Gastroesophageal sphincter (tissue), 4 donors: ENCODE measurements around the gene OSTF1. TPM values are rescaled to one million over a fixed set of nuclear protein-coding genes. Genes with fewer than 3 reads are reported as not detected.

Source experiments
- ATAC-seq: fragments of 150-250 bp; one replicate; pipeline ENCODE4 v1.9.1; 2016; ENCODE audit warnings: mild to moderate bottlenecking, moderate library complexity
- H3K27ac ChIP-seq, 4 donors: fragments of 200-600 bp; sonication (generic) in 3 of 4; 1 replicate in 3 of 4; 2 replicates in 1 of 4; pipeline ENCODE4 v1.5.1; 2016 to 2019
- H3K27me3 ChIP-seq: fragments of 200-600 bp; sonication (generic); one replicate; pipeline ENCODE4 v1.5.1; 2019
- H3K36me3 ChIP-seq, 2 donors: fragments of 200-600 bp; sonication (generic); one replicate each; pipeline ENCODE4 v1.5.1; 2019; ENCODE audit warnings: control low read depth in 1 of 2
- H3K4me1 ChIP-seq, 3 donors: fragments of 200-600 bp; sonication (generic); 1 replicate in 2 of 3; 2 replicates in 1 of 3; pipeline ENCODE4 v1.5.1; 2016 to 2019; ENCODE audit warnings: control low read depth in 2 of 3
- H3K4me3 ChIP-seq, 2 donors: fragments of 200-600 bp; sonication (generic); one replicate each; pipeline ENCODE4 v1.5.1; 2019; ENCODE audit warnings: mild to moderate bottlenecking in 1 of 2, moderate library complexity in 1 of 2
- H3K9me3 ChIP-seq, 3 donors: fragments of 200-600 bp; sonication (generic); one replicate each; pipeline ENCODE4 v1.5.1; 2017 to 2019; ENCODE audit warnings: control low read depth in 2 of 3
- CTCF ChIP-seq, 4 experiments: fragments of 200-600 bp in 2 of 4; fragments of 450-650 bp in 2 of 4; sonication (generic) in 1 of 4; IDR thresholded peaks; one replicate each; pipeline ENCODE4 v1.5.1; 2017 to 2019; ENCODE audit warnings: antibody characterized with exemption in 4 of 4, mild to moderate bottlenecking in 2 of 4, moderate library complexity in 2 of 4
- EP300 ChIP-seq: sonication (generic); formaldehyde crosslinking; IDR thresholded peaks from one replicate; pipeline ENCODE4 v1.6.1; 2017; ENCODE audit warnings: antibody characterized with exemption, mild to moderate bottlenecking
- POLR2A ChIP-seq, 2 donors: fragments of 450-650 bp; IDR thresholded peaks; one replicate each; pipeline ENCODE4 v1.6.1; 2017; ENCODE audit warnings: antibody characterized with exemption in 2 of 2, mild to moderate bottlenecking in 2 of 2, moderate library complexity in 1 of 2
- POLR2AphosphoS5 ChIP-seq: sonication (generic); formaldehyde crosslinking; IDR thresholded peaks from one replicate; pipeline ENCODE4 v1.6.1; 2017; ENCODE audit warnings: antibody characterized with exemption
- WGBS, 2 donors: methylation state at CpG; one replicate each; pipeline ENCODE4 v1.1.5; 2018; ENCODE audit warnings: low coverage in 1 of 2; 5-methylcytosine and 5-hydroxymethylcytosine counted together
- total RNA-seq, 4 donors: library from RNA; depleted of rRNA; stranded (reverse); fragments of >200 nt; gene quantifications; one replicate each; pipeline ENCODE4 v1.1.0, GENCODE V29; 2016

OSTF1 gene
- total RNA-seq, 4 donors from 2014 or later = 9.7 to 37.6 (median 28.5) TPM

DNA sequence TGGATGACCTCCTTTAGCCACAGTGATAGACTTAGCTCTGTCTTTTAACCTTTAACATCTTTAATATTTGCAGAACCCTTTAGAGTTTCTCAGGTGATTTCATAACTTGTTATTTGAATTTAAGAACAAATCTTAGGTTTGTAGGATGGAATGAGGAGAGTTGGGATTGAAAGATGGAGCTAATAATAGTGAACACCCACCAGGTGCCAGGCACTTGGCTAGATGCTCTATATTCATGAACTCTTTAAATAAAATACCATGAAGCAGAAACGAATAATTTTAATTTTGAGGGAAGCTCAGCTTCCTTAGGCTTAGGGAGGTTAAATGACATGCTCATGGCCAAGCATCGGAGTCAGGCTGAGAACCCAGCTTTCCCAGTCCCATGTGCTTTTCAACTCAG, 40.8 kb upstream of the OSTF1 start:
- H3K27ac ChIP-seq = no peak overlapping the region
- ATAC-seq = no peak
- H3K9me3 ChIP-seq = no peaks in the 10 kb centered on the region
- no peaks in the 10 kb centered on the region for H3K36me3 ChIP-seq
- H3K4me1 ChIP-seq = no peaks in the 10 kb centered on the region
- TF ChIP-seq EP300 (no peak), CTCF (IDR thresholded peaks at IDR 0.05) (no peak), POLR2AphosphoS5 (no peak), POLR2A (IDR thresholded peaks at IDR 0.05) (no peak)
- H3K27me3 ChIP-seq = no peaks in the 10 kb centered on the region
- H3K4me3 ChIP-seq = no peak overlapping the region
- 50% methylated on average over 2 of the region's 2 CpGs for WGBS, 2 donors

DNA sequence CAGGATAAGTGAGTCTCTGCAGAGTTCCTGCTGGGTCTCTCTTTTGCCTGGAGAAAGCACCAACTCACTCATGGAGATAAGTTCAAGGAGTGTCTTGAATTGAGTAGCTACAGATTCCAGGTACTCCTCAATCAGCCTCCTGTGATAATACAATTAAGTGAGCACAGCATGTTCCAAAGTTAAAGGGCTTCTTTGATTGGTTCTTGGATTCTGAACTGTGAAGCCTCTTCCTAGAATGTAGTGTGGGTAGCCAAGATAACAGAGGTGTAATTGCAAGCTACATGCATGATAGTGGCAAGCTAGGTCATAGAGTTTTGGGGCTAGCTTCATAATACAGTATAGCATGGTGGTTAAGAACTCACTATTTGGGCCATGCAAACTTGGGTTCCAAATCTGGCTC, 37.0 kb upstream of the OSTF1 start:
- no peaks in the 10 kb centered on the region for H3K9me3 ChIP-seq
- no peaks in the 10 kb centered on the region for H3K36me3 ChIP-seq
- no peak overlapping the region for H3K27ac ChIP-seq
- no peak for ATAC-seq
- H3K4me3 ChIP-seq = no peak overlapping the region
- TF ChIP-seq EP300 (no peak), CTCF (IDR thresholded peaks at IDR 0.05) (no peak), POLR2A (IDR thresholded peaks at IDR 0.05) (no peak), POLR2AphosphoS5 (no peak)
- no peaks in the 10 kb centered on the region for H3K27me3 ChIP-seq
- H3K4me1 ChIP-seq = no peaks in the 10 kb centered on the region

DNA sequence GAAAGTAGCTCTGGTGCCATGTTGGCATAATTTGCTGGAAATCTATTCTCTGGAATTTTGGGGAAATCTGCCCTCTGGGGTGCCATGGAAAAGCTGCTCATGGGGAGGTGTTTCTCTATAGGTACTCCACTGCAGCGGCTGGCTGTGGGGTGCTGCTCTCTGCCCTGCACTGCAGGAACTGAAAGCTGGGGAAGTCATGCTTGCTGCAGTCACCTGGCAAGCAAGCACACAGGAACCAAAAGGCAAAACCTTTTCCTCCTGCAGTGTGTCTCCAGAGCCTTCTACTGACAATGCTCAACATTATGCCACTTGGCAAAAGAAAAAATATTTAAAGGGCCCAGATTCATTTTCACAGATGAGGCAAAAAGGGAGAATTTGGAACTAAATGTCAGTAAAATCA, 34.4 kb upstream of the OSTF1 start:
- no peaks in the 10 kb centered on the region for H3K4me1 ChIP-seq
- no peaks in the 10 kb centered on the region for H3K9me3 ChIP-seq
- no peaks in the 10 kb centered on the region for H3K27me3 ChIP-seq
- no CpG with 5 or more reads among the region's 1 CpG for WGBS, 2 donors
- no peak for ATAC-seq
- H3K4me3 ChIP-seq = no peak overlapping the region
- no peaks in the 10 kb centered on the region for H3K36me3 ChIP-seq
- H3K27ac ChIP-seq = no peak overlapping the region
- no peak for TF ChIP-seq EP300
- TF ChIP-seq CTCF (IDR thresholded peaks at IDR 0.05) = no peak
- no peak for TF ChIP-seq POLR2A (IDR thresholded peaks at IDR 0.05)
- no peak for TF ChIP-seq POLR2AphosphoS5

- Histone ChIP-seq H3K4me3 (no peak overlapping the region), H3K36me3 (no peaks in the 10 kb centered on the region), H3K27ac (no peak overlapping the region), H3K4me1 (no peaks in the 10 kb centered on the region), H3K27me3 (no peaks in the 10 kb centered on the region), H3K9me3 (no peaks in the 10 kb centered on the region)
- no peak for ATAC-seq
- TF ChIP-seq POLR2A (IDR thresholded peaks at IDR 0.05) (no peak), CTCF (IDR thresholded peaks at IDR 0.05) (no peak), EP300 (no peak), POLR2AphosphoS5 (no peak)
- 81 to 82% methylated on average over 5 of the region's 5 CpGs for WGBS, 2 donors
Measured at GRCh38 chr9:75054368-75055001, 33.8 kb upstream of the OSTF1 start.

DNA sequence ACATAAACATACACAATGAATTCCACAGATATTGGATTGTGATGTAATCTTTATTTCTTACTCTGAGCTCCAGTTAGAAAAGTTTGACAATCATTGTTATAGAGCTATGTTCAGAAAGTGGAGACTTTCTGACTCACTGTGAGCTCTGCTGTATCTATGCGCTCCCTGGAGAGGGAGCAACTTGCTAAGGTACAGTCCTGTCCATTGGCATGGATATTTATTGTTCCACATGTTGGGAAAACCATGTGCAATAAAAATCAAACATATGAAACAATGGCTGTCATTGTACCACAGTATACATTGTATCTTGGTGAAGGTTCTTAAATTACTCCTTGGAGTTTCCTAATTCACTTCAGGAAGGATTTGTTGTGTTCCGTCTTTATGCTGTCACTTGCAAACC, 27.1 kb upstream of the OSTF1 start:
- H3K27me3 ChIP-seq = no peaks in the 10 kb centered on the region
- H3K4me3 ChIP-seq = no peak overlapping the region
- no peaks in the 10 kb centered on the region for H3K9me3 ChIP-seq
- H3K27ac ChIP-seq = no peak overlapping the region
- 100% methylated on average over 2 of the region's 2 CpGs for WGBS, 2 donors
- TF ChIP-seq POLR2AphosphoS5 = no peak
- no peak for TF ChIP-seq EP300
- no peak for TF ChIP-seq CTCF (IDR thresholded peaks at IDR 0.05)
- TF ChIP-seq POLR2A (IDR thresholded peaks at IDR 0.05) = no peak
- peaks cover 0 to 7% of the 10 kb centered on the region in 2 donors for H3K36me3 ChIP-seq
- ATAC-seq = no peak
- no peaks in the 10 kb centered on the region for H3K4me1 ChIP-seq
